ENCODE results near the gene ZHX3.

The ZHX3 gene

GRCh38 chr20:41360831-41361756 is 43.6 kb upstream of the ZHX3 start:
- Histone ChIP-seq H3K4me3 (ENCODE audit: low read length) (no peak overlapping the region), H3K27me3 (replicated peaks; ENCODE audit: control insufficient read depth, insufficient read depth, low read length) (peaks cover 21% of the 10 kb centered on the region), H3K4me1 (ENCODE audit: control insufficient read depth, insufficient read depth, low read length) (no peaks in the 10 kb centered on the region), H3K9ac (ENCODE audit: low read length) (no peak overlapping the region), H3K36me3 (ENCODE audit: control insufficient read depth, insufficient read depth, low read length, severe bottlenecking) (peaks cover 38% of the 10 kb centered on the region), H3K9me3 (ENCODE audit: control insufficient read depth, low read length) (no peaks in the 10 kb centered on the region)
- DNase-seq (ENCODE audit: low read depth), result no peak

- no peak overlapping the region for H3K4me3 ChIP-seq (ENCODE audit: low read length)
- peaks cover 6% of the 10 kb centered on the region for H3K27me3 ChIP-seq (replicated peaks; ENCODE audit: control insufficient read depth, insufficient read depth, low read length)
- H3K36me3 ChIP-seq (ENCODE audit: control insufficient read depth, insufficient read depth, low read length, severe bottlenecking), result peaks cover 52% of the 10 kb centered on the region
- no peak overlapping the region for H3K9ac ChIP-seq (ENCODE audit: low read length)
- H3K9me3 ChIP-seq (ENCODE audit: control insufficient read depth, low read length), result no peaks in the 10 kb centered on the region
- DNase-seq (ENCODE audit: low read depth), result no peak
- no peaks in the 10 kb centered on the region for H3K4me1 ChIP-seq (ENCODE audit: control insufficient read depth, insufficient read depth, low read length)
Measured at GRCh38 chr20:41359541-41360011, 42.0 kb upstream of the ZHX3 start.

- no peak overlapping the region for H3K4me3 ChIP-seq (ENCODE audit: low read length)
- no peaks in the 10 kb centered on the region for H3K27me3 ChIP-seq (replicated peaks; ENCODE audit: control insufficient read depth, insufficient read depth, low read length)
- H3K9me3 ChIP-seq (ENCODE audit: control insufficient read depth, low read length), result no peaks in the 10 kb centered on the region
- no peaks in the 10 kb centered on the region for H3K4me1 ChIP-seq (ENCODE audit: control insufficient read depth, insufficient read depth, low read length)
- no peak for DNase-seq (ENCODE audit: low read depth)
- H3K9ac ChIP-seq (ENCODE audit: low read length), result no peak overlapping the region
- peaks cover 61% of the 10 kb centered on the region for H3K36me3 ChIP-seq (ENCODE audit: control insufficient read depth, insufficient read depth, low read length, severe bottlenecking)
Measured at GRCh38 chr20:41358717-41359116, 41.2 kb upstream of the ZHX3 start.

GRCh38 chr20:41358230-41358629 is 40.7 kb upstream of the ZHX3 start:
- Histone ChIP-seq H3K9ac (ENCODE audit: low read length) (no peak overlapping the region), H3K9me3 (ENCODE audit: control insufficient read depth, low read length) (no peaks in the 10 kb centered on the region), H3K4me3 (ENCODE audit: low read length) (no peak overlapping the region), H3K4me1 (ENCODE audit: control insufficient read depth, insufficient read depth, low read length) (no peaks in the 10 kb centered on the region), H3K36me3 (ENCODE audit: control insufficient read depth, insufficient read depth, low read length, severe bottlenecking) (peaks cover 65% of the 10 kb centered on the region), H3K27me3 (replicated peaks; ENCODE audit: control insufficient read depth, insufficient read depth, low read length) (no peaks in the 10 kb centered on the region)
- DNase-seq (ENCODE audit: low read depth), result no peak

- no peaks in the 10 kb centered on the region for H3K27me3 ChIP-seq (replicated peaks; ENCODE audit: control insufficient read depth, insufficient read depth, low read length)
- H3K36me3 ChIP-seq (ENCODE audit: control insufficient read depth, insufficient read depth, low read length, severe bottlenecking), result peaks cover 72% of the 10 kb centered on the region
- H3K9me3 ChIP-seq (ENCODE audit: control insufficient read depth, low read length), result no peaks in the 10 kb centered on the region
- no peak overlapping the region for H3K9ac ChIP-seq (ENCODE audit: low read length)
- no peak for DNase-seq (ENCODE audit: low read depth)
- no peaks in the 10 kb centered on the region for H3K4me1 ChIP-seq (ENCODE audit: control insufficient read depth, insufficient read depth, low read length)
- H3K4me3 ChIP-seq (ENCODE audit: low read length), result no peak overlapping the region
Measured at GRCh38 chr20:41357424-41358163, 40.1 kb upstream of the ZHX3 start.

GRCh38 chr20:41356951-41357350 is 39.4 kb upstream of the ZHX3 start:
- Histone ChIP-seq H3K27me3 (replicated peaks; ENCODE audit: control insufficient read depth, insufficient read depth, low read length) (no peaks in the 10 kb centered on the region), H3K4me3 (ENCODE audit: low read length) (no peak overlapping the region), H3K9ac (ENCODE audit: low read length) (no peak overlapping the region), H3K36me3 (ENCODE audit: control insufficient read depth, insufficient read depth, low read length, severe bottlenecking) (peaks cover 78% of the 10 kb centered on the region), H3K4me1 (ENCODE audit: control insufficient read depth, insufficient read depth, low read length) (no peaks in the 10 kb centered on the region), H3K9me3 (ENCODE audit: control insufficient read depth, low read length) (no peaks in the 10 kb centered on the region)
- DNase-seq (ENCODE audit: low read depth), result no peak

GRCh38 chr20:41355598-41356203 is 38.2 kb upstream of the ZHX3 start:
- peaks cover 85% of the 10 kb centered on the region for H3K36me3 ChIP-seq (ENCODE audit: control insufficient read depth, insufficient read depth, low read length, severe bottlenecking)
- DNase-seq (ENCODE audit: low read depth), result no peak
- no peaks in the 10 kb centered on the region for H3K9me3 ChIP-seq (ENCODE audit: control insufficient read depth, low read length)
- H3K4me3 ChIP-seq (ENCODE audit: low read length), result no peak overlapping the region
- H3K27me3 ChIP-seq (replicated peaks; ENCODE audit: control insufficient read depth, insufficient read depth, low read length), result no peaks in the 10 kb centered on the region
- H3K9ac ChIP-seq (ENCODE audit: low read length), result no peak overlapping the region
- no peaks in the 10 kb centered on the region for H3K4me1 ChIP-seq (ENCODE audit: control insufficient read depth, insufficient read depth, low read length)

- Histone ChIP-seq H3K9ac (ENCODE audit: low read length) (no peak overlapping the region), H3K4me3 (ENCODE audit: low read length) (no peak overlapping the region), H3K4me1 (ENCODE audit: control insufficient read depth, insufficient read depth, low read length) (no peaks in the 10 kb centered on the region), H3K9me3 (ENCODE audit: control insufficient read depth, low read length) (no peaks in the 10 kb centered on the region), H3K27me3 (replicated peaks; ENCODE audit: control insufficient read depth, insufficient read depth, low read length) (no peaks in the 10 kb centered on the region), H3K36me3 (ENCODE audit: control insufficient read depth, insufficient read depth, low read length, severe bottlenecking) (peaks cover 86% of the 10 kb centered on the region)
- DNase-seq (ENCODE audit: low read depth), result no peak
Measured at GRCh38 chr20:41355192-41355591, 37.7 kb upstream of the ZHX3 start.

GRCh38 chr20:41353530-41353929 is 36.0 kb upstream of the ZHX3 start:
- DNase-seq (ENCODE audit: low read depth), result no peak
- H3K4me1 ChIP-seq (ENCODE audit: control insufficient read depth, insufficient read depth, low read length), result no peaks in the 10 kb centered on the region
- no peak overlapping the region for H3K4me3 ChIP-seq (ENCODE audit: low read length)
- no peaks in the 10 kb centered on the region for H3K9me3 ChIP-seq (ENCODE audit: control insufficient read depth, low read length)
- peaks cover 94% of the 10 kb centered on the region for H3K36me3 ChIP-seq (ENCODE audit: control insufficient read depth, insufficient read depth, low read length, severe bottlenecking)
- no peaks in the 10 kb centered on the region for H3K27me3 ChIP-seq (replicated peaks; ENCODE audit: control insufficient read depth, insufficient read depth, low read length)
- no peak overlapping the region for H3K9ac ChIP-seq (ENCODE audit: low read length)

GRCh38 chr20:41352666-41353065 is 35.1 kb upstream of the ZHX3 start:
- no peak overlapping the region for H3K9ac ChIP-seq (ENCODE audit: low read length)

GRCh38 chr20:41352106-41352505 is 34.6 kb upstream of the ZHX3 start:
- DNase-seq (ENCODE audit: low read depth), result no peak
- H3K9ac ChIP-seq (ENCODE audit: low read length), result no peak overlapping the region
- peaks cover 93% of the 10 kb centered on the region for H3K36me3 ChIP-seq (ENCODE audit: control insufficient read depth, insufficient read depth, low read length, severe bottlenecking)
- no peak overlapping the region for H3K4me3 ChIP-seq (ENCODE audit: low read length)
- no peaks in the 10 kb centered on the region for H3K27me3 ChIP-seq (replicated peaks; ENCODE audit: control insufficient read depth, insufficient read depth, low read length)
- no peaks in the 10 kb centered on the region for H3K9me3 ChIP-seq (ENCODE audit: control insufficient read depth, low read length)
- no peaks in the 10 kb centered on the region for H3K4me1 ChIP-seq (ENCODE audit: control insufficient read depth, insufficient read depth, low read length)

More at GRCh38 chr20:41352666-41353065, 35.1 kb upstream of the ZHX3 start:
- DNase-seq (ENCODE audit: low read depth), result no peak
- H3K36me3 ChIP-seq (ENCODE audit: control insufficient read depth, insufficient read depth, low read length, severe bottlenecking), result peaks cover 93% of the 10 kb centered on the region
- no peaks in the 10 kb centered on the region for H3K27me3 ChIP-seq (replicated peaks; ENCODE audit: control insufficient read depth, insufficient read depth, low read length)
- no peak overlapping the region for H3K4me3 ChIP-seq (ENCODE audit: low read length)
- H3K4me1 ChIP-seq (ENCODE audit: control insufficient read depth, insufficient read depth, low read length), result no peaks in the 10 kb centered on the region
- no peaks in the 10 kb centered on the region for H3K9me3 ChIP-seq (ENCODE audit: control insufficient read depth, low read length)

All from adipocyte (in vitro differentiated cells).